ENCODE results near the gene GRIA1.

The GRIA1 gene

DNA sequence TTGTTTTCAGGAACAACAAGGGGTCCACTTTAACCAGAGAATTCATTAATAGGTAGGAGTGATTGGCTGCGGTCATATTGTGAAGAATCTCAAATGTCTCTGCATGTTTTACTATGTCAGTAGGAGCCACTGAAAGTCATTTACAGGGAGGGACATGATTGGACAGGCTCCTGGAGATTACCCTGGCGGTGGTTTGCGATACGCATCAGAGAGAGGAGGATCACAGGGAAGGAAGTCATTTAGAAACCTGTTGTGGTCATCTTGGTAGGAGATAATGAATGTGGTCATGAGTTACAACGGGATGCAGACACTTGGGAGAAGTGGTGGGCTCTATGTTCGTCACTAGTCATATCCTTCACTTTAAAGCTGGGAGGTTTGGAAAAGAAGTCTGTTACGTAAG, 285.5 kb downstream of the GRIA1 start:
- TF ChIP-seq FOXP2 (optimal IDR thresholded peaks at IDR 0.05; ENCODE audit: borderline replicate concordance, extremely low read depth, extremely low read length, insufficient read depth) (no peak), POLR2AphosphoS5 (IDR thresholded peaks at IDR 0.05; ENCODE audit: low read depth, low read length) (no peak), TAF1 (IDR thresholded peaks at IDR 0.05; ENCODE audit: borderline replicate concordance, insufficient read depth, low read length) (no peak), SIN3A (IDR thresholded peaks at IDR 0.05; ENCODE audit: borderline replicate concordance, insufficient read depth, low read length) (no peak)
- TF ChIP-seq, protein P1, sequence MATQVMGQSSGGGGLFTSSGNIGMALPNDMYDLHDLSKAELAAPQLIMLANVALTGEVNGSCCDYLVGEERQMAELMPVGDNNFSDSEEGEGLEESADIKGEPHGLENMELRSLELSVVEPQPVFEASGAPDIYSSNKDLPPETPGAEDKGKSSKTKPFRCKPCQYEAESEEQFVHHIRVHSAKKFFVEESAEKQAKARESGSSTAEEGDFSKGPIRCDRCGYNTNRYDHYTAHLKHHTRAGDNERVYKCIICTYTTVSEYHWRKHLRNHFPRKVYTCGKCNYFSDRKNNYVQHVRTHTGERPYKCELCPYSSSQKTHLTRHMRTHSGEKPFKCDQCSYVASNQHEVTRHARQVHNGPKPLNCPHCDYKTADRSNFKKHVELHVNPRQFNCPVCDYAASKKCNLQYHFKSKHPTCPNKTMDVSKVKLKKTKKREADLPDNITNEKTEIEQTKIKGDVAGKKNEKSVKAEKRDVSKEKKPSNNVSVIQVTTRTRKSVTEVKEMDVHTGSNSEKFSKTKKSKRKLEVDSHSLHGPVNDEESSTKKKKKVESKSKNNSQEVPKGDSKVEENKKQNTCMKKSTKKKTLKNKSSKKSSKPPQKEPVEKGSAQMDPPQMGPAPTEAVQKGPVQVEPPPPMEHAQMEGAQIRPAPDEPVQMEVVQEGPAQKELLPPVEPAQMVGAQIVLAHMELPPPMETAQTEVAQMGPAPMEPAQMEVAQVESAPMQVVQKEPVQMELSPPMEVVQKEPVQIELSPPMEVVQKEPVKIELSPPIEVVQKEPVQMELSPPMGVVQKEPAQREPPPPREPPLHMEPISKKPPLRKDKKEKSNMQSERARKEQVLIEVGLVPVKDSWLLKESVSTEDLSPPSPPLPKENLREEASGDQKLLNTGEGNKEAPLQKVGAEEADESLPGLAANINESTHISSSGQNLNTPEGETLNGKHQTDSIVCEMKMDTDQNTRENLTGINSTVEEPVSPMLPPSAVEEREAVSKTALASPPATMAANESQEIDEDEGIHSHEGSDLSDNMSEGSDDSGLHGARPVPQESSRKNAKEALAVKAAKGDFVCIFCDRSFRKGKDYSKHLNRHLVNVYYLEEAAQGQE (IDR thresholded peaks at IDR 0.05; ENCODE audit: insufficient read depth in 1 of 2, low read depth in 2 of 2, low read length in 2 of 2), result no peak

DNA sequence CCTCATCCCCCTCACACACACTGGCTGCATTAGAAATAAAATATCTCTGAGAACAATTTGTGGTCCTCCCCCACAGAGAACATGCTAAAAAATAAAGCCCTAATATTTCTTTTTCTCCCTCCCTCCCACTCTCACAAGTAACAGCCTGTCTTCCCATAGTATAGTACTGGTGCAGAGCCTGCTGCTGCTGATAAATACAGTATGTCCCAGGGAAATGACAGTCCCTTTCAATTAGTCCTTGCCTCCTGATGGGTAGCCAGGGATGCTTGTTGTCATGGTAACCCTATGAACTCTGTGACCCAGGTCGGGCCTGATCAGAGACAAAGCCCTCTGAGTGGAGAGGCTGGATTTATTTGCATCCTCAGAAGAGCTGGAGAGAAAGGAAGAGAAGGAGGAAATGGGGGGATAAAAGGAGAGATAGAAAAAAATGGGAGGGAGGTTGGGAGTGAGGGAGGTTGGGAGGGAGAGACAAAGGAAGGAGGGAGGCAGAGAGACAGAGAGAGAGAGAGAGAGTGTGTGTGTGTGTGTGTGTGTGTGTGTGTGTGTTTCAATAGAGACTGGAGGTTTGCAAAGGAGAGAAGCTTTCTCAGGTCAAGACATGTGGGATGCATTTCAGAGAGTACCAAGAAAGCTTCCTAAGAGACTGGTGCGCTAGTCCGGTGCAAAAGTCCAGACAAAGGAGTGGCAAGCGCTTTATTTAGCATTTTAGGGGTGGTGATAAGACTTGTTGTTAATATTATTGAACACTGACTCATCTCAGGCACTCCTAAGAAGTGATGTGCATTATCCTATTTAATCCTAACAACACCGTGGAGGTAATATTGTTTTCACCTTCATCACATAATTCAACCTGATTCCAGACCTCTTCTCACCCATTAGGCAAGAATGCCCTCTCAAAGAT, 287.5 kb downstream of the GRIA1 start:
- TF ChIP-seq TAF1 (IDR thresholded peaks at IDR 0.05; ENCODE audit: borderline replicate concordance, insufficient read depth, low read length) (no peak), POLR2AphosphoS5 (IDR thresholded peaks at IDR 0.05; ENCODE audit: low read depth, low read length) (no peak)
- TF ChIP-seq, protein P1 (IDR thresholded peaks at IDR 0.05; ENCODE audit: insufficient read depth in 1 of 2, low read depth in 2 of 2, low read length in 2 of 2), result no peak

DNA sequence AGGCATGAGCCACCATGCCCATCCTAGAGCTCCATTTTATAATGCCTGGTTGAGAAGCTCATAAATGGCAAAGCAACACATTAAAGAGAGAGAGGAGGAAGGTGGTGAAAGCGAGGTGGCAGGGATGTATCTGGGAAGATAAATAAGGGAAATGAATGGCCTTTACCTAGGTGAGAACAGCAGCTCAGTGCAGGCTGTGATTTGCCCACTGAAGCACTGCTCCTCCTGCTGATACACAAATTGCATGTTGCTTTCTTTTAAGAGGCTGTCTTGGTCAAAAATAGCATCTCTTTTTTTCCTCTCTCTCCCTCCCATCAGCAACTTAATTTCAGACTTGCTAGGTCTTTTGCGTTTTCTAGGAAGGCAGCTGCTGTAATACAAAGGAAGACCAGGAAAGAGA, 289.4 kb downstream of the GRIA1 start:
- no peak for TF ChIP-seq FOXP2 (optimal IDR thresholded peaks at IDR 0.05; ENCODE audit: borderline replicate concordance, extremely low read depth, extremely low read length, insufficient read depth)

DNA sequence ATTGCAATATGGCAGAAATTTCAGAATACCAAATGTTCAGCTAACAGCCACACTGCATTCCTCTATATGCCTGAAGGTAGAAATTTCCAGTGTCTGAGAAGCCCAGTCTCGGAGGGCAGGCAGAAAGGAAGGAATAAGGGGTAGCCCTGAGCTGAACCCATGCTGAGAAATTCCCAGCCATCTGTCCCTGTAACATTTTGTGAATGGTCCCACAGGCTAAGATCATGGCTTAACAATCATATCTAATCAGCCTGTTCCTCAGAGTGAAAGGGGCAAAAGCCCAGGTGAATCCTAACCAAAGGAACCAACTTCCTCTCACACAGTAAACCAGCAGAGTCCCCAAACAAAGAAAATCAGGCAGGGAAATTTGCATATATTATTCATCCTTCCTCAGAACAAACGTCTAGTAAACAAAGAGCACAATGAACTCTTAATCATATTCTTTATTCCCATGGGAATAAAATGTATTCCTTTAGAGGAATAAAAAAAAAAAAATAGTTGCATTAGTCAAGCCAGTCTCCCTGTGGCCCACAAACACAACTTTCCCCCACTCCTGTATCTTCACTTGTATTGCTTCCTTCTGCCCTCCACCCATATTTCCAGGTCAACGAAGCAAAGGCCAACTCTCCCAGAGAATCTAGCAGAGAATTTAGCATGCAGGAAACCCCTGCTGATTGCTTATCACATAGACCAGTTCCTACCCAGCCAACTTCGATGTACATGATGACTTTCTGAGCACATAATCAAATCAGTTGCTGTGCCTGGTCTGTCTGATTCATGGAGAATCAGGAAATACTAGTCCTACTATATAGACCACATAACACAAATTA, 290.6 kb downstream of the GRIA1 start:
- TF ChIP-seq TAF1 (IDR thresholded peaks at IDR 0.05; ENCODE audit: borderline replicate concordance, insufficient read depth, low read length), result no peak
- no peak for TF ChIP-seq FOXP2 (optimal IDR thresholded peaks at IDR 0.05; ENCODE audit: borderline replicate concordance, extremely low read depth, extremely low read length, insufficient read depth)
- TF ChIP-seq POLR2AphosphoS5 (IDR thresholded peaks at IDR 0.05; ENCODE audit: low read depth, low read length), result no peak
- no peak for TF ChIP-seq SIN3A (IDR thresholded peaks at IDR 0.05; ENCODE audit: borderline replicate concordance, insufficient read depth, low read length)
- TF ChIP-seq, protein P1 (IDR thresholded peaks at IDR 0.05; ENCODE audit: insufficient read depth in 1 of 2, low read depth in 2 of 2, low read length in 2 of 2), result no peak

DNA sequence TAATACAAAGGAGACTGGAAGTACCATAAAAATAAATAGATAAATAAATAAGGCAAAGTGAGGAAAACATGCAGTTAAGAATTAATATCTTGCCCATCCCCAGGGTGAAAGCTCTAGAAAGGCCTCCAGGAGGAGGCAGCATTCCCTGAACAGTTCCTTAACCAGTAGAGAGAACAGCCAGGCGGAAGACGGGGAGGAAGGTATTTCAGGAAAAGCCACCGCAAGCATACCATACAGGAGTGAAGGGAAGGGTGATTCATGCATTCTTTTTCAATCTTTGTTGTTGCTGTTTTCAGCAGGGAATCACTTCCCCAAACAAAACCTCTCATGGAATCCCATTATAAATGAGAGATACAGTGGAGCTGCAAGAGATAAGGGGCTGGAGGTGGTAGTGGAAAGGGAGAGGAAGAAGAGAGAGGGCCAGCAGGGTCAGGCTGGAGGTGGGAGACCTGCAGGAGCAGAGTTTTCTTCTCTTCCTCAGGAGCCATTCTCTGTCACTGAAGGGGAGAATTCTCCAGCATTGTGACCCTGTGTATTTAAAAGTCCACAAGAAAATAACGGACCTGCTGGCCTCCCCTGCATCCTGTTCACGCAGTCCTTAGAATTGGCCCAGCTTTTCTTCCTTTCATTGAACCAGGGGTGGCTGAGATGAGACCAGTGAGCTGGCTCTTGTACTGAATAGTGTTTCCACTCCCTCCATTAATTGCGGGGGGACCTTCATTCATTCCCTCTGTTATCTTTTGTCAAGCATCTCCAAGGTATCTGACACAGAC, 292.3 kb downstream of the GRIA1 start:
- TF ChIP-seq TAF1 (IDR thresholded peaks at IDR 0.05; ENCODE audit: borderline replicate concordance, insufficient read depth, low read length) (no peak), FOXP2 (optimal IDR thresholded peaks at IDR 0.05; ENCODE audit: borderline replicate concordance, extremely low read depth, extremely low read length, insufficient read depth) (no peak), POLR2AphosphoS5 (IDR thresholded peaks at IDR 0.05; ENCODE audit: low read depth, low read length) (no peak), SIN3A (IDR thresholded peaks at IDR 0.05; ENCODE audit: borderline replicate concordance, insufficient read depth, low read length) (no peak)
- TF ChIP-seq, protein P1 (IDR thresholded peaks at IDR 0.05; ENCODE audit: insufficient read depth in 1 of 2, low read depth in 2 of 2, low read length in 2 of 2), result no peak

All from PFSK-1 (cell line).